Activated CD8-positive, alpha-beta memory T cell treated with anti-CD3 and anti-CD28 coated beads, Interleukin-2, amount 10 ng/mL, durations not matched to agents 7 days and 5 days (primary cell): ENCODE results near the gene BRD9. TPM values are rescaled to one million over a fixed set of nuclear protein-coding genes. Genes with fewer than 3 reads are reported as not detected.
"Not testable (repeated sequence)": the region's sequence is repeated elsewhere in the genome, so short reads cannot be mapped to it uniquely, and the experiment has no call there.

Source experiments
- ATAC-seq: fragments of 150-1000 bp; cut with Tn5 transposase; one replicate; pipeline ENCODE4 v1.10.0; 2021; ENCODE audit warnings: moderate library complexity
- CTCF ChIA-PET: fragments of 350-600 bp; sonication (Branson Sonifier 250); formaldehyde crosslinking; loops from one replicate; lab custom pipeline; 2021; ENCODE audit warnings: antibody characterized with exemption; lab: Charles Lee
- DNase-seq: peaks from one replicate; pipeline ENCODE4 v3.0.0-alpha.2; 2020
- H3K27ac Mint-ChIP-seq: one replicate; pipeline ENCODE4 v1.8.0; 2021; ENCODE audit warnings: mild to moderate bottlenecking, mixed read lengths
- H3K27me3 Mint-ChIP-seq: one replicate; pipeline ENCODE4 v1.8.0; 2021; ENCODE audit warnings: mixed read lengths
- H3K36me3 Mint-ChIP-seq: one replicate; pipeline ENCODE4 v1.8.0; 2021; ENCODE audit warnings: mild to moderate bottlenecking, mixed read lengths
- H3K4me1 Mint-ChIP-seq: one replicate; pipeline ENCODE4 v1.8.0; 2021; ENCODE audit warnings: mixed read lengths
- H3K4me3 Mint-ChIP-seq: one replicate; pipeline ENCODE4 v1.8.0; 2021; ENCODE audit warnings: mild to moderate bottlenecking, moderate library complexity, mixed read lengths
- H3K9me3 Mint-ChIP-seq: one replicate; pipeline ENCODE4 v1.8.0; 2022; ENCODE audit warnings: low read depth, mixed read lengths
- total RNA-seq, 2 experiments: library from RNA; stranded (reverse); gene quantifications; one replicate each; pipeline ENCODE4 v1.2.3, GENCODE V29; 2021

The BRD9 gene
- total RNA-seq, 2 experiments from 2014 or later, result 58.6 to 64.7 TPM

- H3K9me3 Mint-ChIP-seq, DNase-seq, H3K27ac Mint-ChIP-seq, H3K27me3 Mint-ChIP-seq, ATAC-seq, CTCF ChIA-PET, H3K36me3 Mint-ChIP-seq, H3K4me1 Mint-ChIP-seq, H3K4me3 Mint-ChIP-seq: not testable (repeated sequence)
Observed at GRCh38 chr5:844426-844825, 48.2 kb downstream of the BRD9 start.

DNA sequence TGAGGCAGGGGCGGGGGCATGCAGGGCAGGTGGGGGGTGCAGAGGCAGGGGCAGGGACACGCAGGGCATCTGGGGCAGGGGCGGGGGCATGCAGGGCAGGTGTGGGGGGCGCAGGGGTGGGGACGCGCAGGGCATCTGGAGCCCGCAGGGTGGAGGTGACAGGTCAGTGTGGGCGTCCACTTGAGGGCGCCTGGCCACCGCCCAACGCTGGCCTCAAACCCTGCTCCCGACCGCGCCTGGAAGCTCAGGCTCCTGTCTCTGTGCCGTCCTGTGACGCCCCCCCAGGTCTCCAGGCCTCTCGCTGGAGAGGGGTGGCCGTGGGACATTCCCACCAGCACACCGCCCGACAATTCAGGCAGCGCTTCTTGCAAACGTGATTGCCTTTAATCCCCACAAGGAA lies 48.7 kb downstream of the BRD9 start:
- not testable (repeated sequence) for H3K4me1 Mint-ChIP-seq

DNA sequence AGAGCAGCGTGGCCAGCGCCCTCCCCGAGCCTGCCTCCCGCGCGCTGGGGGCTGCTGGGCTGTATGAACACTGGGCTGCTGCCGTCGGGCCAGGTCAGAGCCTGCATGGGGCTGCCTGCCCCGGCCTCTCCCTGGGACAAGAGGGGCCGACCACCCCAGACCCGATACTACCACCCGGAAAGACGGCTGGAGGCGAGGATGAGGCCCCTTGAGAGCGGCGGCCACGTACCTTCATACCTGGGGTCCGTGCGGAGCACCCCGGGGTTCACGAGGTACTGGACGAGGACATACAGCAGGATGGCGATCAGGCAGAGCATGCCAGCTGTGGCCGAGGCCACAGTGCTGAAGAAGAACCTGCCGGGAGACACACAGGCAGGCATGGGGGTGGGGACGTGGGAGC lies 49.2 kb downstream of the BRD9 start:
- H3K27me3 Mint-ChIP-seq, H3K27ac Mint-ChIP-seq, CTCF ChIA-PET, ATAC-seq, H3K9me3 Mint-ChIP-seq, H3K4me3 Mint-ChIP-seq, DNase-seq, H3K4me1 Mint-ChIP-seq, H3K36me3 Mint-ChIP-seq: not testable (repeated sequence)

More for the DNA sequence above, 48.7 kb downstream of the BRD9 start:
- H3K4me3 Mint-ChIP-seq, H3K27ac Mint-ChIP-seq, H3K36me3 Mint-ChIP-seq, CTCF ChIA-PET, ATAC-seq, H3K27me3 Mint-ChIP-seq, DNase-seq, H3K9me3 Mint-ChIP-seq: not testable (repeated sequence)

DNA sequence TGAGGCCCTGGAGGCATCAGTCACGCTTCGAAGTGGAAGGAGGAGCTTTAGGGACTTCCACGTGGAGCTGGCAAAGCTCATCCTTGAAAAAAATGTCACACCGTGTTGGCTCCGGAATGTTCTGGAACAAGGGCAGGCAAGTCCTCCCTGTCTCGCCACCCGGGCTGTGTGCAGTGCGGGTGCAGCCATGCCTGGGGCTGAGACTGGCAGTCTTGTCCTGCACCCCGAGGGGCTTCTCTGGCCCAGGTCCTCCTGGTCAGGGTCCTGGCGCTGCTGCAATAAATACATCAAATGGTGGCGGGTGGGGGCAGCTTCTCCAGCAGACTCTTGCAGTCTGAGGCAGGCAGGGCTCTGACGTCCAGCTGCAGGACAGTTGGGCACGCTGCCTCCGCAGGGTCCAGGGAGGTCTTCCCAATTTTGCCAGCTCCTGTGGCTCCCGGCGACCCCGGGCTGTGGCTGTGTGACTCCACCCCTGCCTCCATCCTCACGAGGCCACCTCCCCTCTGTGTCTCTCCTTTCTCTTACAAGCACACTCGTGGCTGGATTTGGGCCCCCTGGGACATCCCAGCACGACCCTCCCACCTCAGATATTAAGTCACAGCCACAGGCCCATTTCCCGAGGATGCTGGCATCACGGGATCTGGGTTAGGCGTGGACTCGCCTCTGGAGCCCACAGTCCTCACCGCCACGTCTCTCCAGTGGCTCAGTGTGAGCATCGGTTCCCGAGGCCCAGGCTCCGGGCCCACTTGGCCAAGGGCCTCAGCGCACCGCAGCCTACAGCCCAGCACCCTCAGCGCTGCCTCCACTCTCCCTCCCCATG lies 50.0 kb downstream of the BRD9 start:
- ATAC-seq, H3K36me3 Mint-ChIP-seq, H3K4me1 Mint-ChIP-seq, CTCF ChIA-PET, H3K9me3 Mint-ChIP-seq, DNase-seq, H3K27me3 Mint-ChIP-seq, H3K4me3 Mint-ChIP-seq, H3K27ac Mint-ChIP-seq: not testable (repeated sequence)

DNA sequence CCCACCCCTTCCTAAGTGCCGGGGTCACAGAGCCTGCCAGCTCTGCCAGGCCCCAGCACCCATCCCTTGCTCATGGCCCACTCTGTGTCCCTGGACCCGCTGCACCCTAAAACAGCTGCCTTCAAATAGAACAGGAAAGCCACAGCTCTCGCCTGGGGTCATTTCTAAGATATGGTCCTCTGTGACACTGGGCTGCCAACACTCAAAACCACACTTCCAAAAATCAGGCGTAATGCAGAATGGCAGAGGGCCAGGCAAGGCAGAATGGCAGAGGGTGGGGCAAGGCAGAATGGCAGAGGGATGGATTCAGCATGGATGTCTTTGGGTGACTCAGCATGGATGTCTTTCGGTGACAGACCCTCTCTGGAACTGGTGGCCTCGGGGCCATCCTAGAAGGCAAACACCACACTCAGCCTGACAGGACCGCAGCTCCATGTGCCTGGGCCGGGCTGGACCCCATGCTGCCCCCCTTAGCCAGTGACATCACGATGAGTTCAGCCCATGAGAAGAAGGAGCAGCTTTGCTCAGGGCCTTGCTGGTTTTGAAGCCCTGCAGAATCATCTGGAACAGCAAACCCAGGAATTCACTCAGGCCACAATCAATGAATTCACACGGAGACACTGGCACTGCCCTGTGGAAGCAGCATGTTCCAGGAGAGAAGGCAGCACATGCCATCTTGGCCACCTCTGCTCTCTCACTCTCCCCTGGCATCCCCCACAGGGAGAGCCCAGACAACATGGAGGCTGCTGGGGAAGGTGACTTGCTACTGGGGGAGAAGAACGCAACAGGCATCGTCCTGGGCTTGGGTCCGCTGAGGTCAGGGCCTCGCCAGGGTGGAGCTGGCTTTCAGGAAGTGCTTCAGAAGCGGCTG lies 50.8 kb downstream of the BRD9 start:
- CTCF ChIA-PET, H3K9me3 Mint-ChIP-seq, H3K27me3 Mint-ChIP-seq, H3K4me1 Mint-ChIP-seq, H3K4me3 Mint-ChIP-seq, H3K27ac Mint-ChIP-seq, ATAC-seq, H3K36me3 Mint-ChIP-seq, DNase-seq: not testable (repeated sequence)

DNA sequence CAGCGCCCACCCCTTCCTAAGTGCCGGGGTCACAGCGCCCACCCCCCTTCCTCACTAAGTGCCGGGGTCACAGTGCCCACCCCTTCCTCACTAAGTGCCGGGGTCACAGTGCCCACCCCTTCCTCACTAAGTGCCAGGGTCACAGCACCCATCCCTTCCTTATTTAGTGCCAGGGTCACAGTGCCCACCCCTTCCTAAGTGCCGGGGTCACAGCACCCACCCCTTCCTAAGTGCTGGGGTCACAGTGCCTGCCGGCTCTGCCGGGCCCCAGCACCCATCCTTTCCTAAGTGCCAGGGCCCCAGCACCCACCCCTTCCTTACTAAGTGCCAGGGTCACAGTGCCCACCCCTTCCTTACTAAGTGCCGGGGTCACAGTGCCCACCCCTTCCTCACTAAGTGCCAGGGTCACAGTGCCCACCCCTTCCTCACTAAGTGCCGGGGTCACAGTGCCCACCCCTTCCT lies 51.6 kb downstream of the BRD9 start:
- H3K27ac Mint-ChIP-seq, H3K4me1 Mint-ChIP-seq, ATAC-seq, CTCF ChIA-PET, DNase-seq, H3K4me3 Mint-ChIP-seq, H3K27me3 Mint-ChIP-seq, H3K9me3 Mint-ChIP-seq, H3K36me3 Mint-ChIP-seq: not testable (repeated sequence)

DNA sequence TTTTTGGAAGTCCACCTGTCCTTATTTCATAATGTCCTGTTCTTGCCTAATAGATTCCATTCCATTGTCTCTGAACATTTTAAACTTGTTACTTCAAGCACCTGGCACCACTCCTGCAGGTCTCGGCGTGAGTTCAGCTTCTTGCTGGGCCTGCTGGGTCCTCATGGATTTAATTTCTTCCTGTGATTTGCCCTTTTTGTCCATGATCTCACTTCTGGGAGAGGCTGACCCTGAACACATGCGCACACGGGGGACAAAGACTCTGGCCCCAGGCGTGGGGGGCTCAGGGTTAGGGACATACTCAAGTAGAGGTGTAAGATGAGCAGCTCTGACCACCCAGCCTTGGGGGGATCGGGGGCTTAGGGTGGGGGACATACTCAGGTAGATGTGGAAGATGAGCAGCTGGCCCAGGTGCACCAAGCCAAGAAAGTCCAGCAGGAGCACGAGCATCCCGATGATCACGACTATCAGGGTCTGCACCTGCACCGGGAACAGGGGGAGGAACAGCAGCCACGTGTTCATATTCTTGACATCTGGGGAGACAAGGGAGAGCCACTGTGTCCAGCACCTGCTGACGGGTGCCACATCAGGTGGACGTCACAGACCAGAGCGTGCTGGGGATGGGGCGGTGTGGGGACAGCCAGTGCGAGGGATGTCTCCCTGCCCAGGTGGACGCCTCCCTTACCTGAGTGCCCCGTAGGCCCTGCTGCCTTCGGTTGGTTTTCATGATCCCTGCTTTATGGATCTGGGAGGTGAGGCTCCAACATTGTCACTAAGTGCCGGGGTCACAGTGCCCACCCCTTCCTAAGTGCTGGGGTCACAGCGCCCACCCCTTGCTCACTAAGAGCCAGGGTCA lies 52.3 kb downstream of the BRD9 start:
- H3K4me3 Mint-ChIP-seq, H3K27ac Mint-ChIP-seq, ATAC-seq, DNase-seq, H3K9me3 Mint-ChIP-seq, CTCF ChIA-PET, H3K27me3 Mint-ChIP-seq, H3K4me1 Mint-ChIP-seq, H3K36me3 Mint-ChIP-seq: not testable (repeated sequence)

GRCh38 chr5:838431-838851 lies 54.2 kb downstream of the BRD9 start:
- ATAC-seq, H3K36me3 Mint-ChIP-seq, H3K4me3 Mint-ChIP-seq, CTCF ChIA-PET, H3K9me3 Mint-ChIP-seq, H3K27me3 Mint-ChIP-seq, H3K27ac Mint-ChIP-seq, H3K4me1 Mint-ChIP-seq: not testable (repeated sequence)
- DNase-seq, result peak; percentile 34

- H3K27me3 Mint-ChIP-seq, CTCF ChIA-PET, H3K4me1 Mint-ChIP-seq, ATAC-seq, H3K36me3 Mint-ChIP-seq, H3K4me3 Mint-ChIP-seq, H3K9me3 Mint-ChIP-seq, H3K27ac Mint-ChIP-seq: not testable (repeated sequence)
- DNase-seq, result peak; percentile 11
Observed at GRCh38 chr5:837621-838121, 54.9 kb downstream of the BRD9 start.

GRCh38 chr5:835933-836612 lies 56.5 kb downstream of the BRD9 start:
- peak; percentile 33 for DNase-seq
- CTCF ChIA-PET, H3K36me3 Mint-ChIP-seq, H3K4me1 Mint-ChIP-seq, H3K9me3 Mint-ChIP-seq, ATAC-seq, H3K4me3 Mint-ChIP-seq, H3K27ac Mint-ChIP-seq, H3K27me3 Mint-ChIP-seq: not testable (repeated sequence)

DNA sequence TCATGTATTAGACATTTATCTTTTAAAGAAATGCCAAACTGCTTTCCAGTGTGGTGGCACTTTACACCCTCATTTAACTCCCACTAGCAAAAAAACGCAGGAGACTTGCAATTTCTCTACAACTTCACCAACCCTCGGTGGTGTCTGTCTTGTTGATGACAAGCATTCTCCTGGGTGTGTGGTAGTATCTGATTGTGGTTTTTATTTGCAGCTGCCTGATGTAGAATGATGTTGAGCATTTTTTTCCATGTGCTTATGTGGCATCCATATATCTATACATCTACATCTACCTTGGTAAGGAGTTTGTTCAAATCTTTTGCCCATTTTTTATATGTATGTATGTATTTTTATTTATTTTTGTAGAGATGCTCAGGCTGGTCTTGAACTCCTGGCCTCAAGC lies 58.6 kb downstream of the BRD9 start:
- H3K27ac Mint-ChIP-seq, CTCF ChIA-PET, H3K4me3 Mint-ChIP-seq, ATAC-seq, H3K36me3 Mint-ChIP-seq, H3K27me3 Mint-ChIP-seq, H3K9me3 Mint-ChIP-seq, H3K4me1 Mint-ChIP-seq: not testable (repeated sequence)
- DNase-seq, result peak; percentile 22

GRCh38 chr5:828194-828593 lies 64.4 kb downstream of the BRD9 start:
- CTCF ChIA-PET, ATAC-seq, H3K9me3 Mint-ChIP-seq, H3K4me1 Mint-ChIP-seq, H3K27ac Mint-ChIP-seq, DNase-seq, H3K36me3 Mint-ChIP-seq, H3K4me3 Mint-ChIP-seq, H3K27me3 Mint-ChIP-seq: not testable (repeated sequence)

DNA sequence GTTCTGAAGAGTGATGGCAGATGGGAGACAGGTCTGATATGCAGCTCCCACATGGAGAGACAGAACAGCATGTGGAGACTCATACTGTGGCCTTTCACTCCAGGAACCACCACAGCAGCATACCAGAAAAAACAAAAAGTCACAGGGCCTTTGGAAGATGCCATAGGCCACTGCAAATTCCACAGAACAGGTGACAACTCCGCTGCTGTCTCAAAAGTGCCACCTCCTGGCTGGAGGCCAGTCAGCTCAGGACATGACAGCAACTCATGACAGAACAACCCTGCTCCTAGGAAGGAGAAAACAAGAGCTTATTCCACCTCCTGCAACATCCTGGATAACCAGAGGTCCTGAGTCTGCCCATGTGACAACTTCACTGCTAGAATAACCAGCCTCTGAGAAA lies 67.1 kb downstream of the BRD9 start:
- DNase-seq, H3K36me3 Mint-ChIP-seq, CTCF ChIA-PET, H3K4me3 Mint-ChIP-seq, ATAC-seq, H3K4me1 Mint-ChIP-seq, H3K27ac Mint-ChIP-seq, H3K9me3 Mint-ChIP-seq, H3K27me3 Mint-ChIP-seq: not testable (repeated sequence)
